Vein endothelial cell (primary cell): ENCODE results near the gene MAP1LC3A. TPM values are rescaled to one million over a fixed set of nuclear protein-coding genes. Genes with fewer than 3 reads are reported as not detected.

Experiments used
- small RNA-seq: library from RNA; depleted of rRNA; stranded (forward); fragments of <200 nt; gene quantifications from one replicate; pipeline ENCODE3, GENCODE V24; 2012
- total RNA-seq: library from RNA; depleted of rRNA; stranded (reverse); fragments of >200 nt; gene quantifications from 2 replicates; pipeline ENCODE4 v1.2.3, GENCODE V29; 2012

MAP1LC3A gene
- 15.5 and 28.4 TPM in 2 replicates for total RNA-seq

GRCh38 chr20:34558320-34559218, at the start of gene MAP1LC3A:
TSS of gene MAP1LC3A (plus strand) at chr20:34558718. CDS start at chr20:34558869, 151 bp downstream.

GRCh38 chr20:34516247-34517113, 42.0 kb upstream of the MAP1LC3A start, which contains the start of gene DYNLRB1:
TSS of gene DYNLRB1 (plus strand) at chr20:34516422. CDS start at chr20:34516459, 37 bp downstream.

Small RNA genes within 50 kb of the gene (small RNA-seq; reads per million reads assigned to genes)
- gene RF00019, result not detected

Other genes with a start within 250 kb of the MAP1LC3A start
- gene ITCH, start 195.4 kb upstream of the MAP1LC3A start, total RNA-seq, result 60.1 and 77.4 TPM in 2 replicates
- 68.6 and 69.6 TPM in 2 replicates for gene DYNLRB1, start 42.3 kb upstream of the MAP1LC3A start, total RNA-seq
- gene PIGU, start 118.4 kb downstream of the MAP1LC3A start, total RNA-seq, result 10.8 and 14.4 TPM in 2 replicates
- 6.2 and 8.9 TPM in 2 replicates for gene TP53INP2, start 145.6 kb downstream of the MAP1LC3A start, total RNA-seq